Cardiac septum (tissue), 1 donor: Measurements from ENCODE around the gene FBXW7. TPM values are rescaled to one million over a fixed set of nuclear protein-coding genes. Genes with fewer than 3 reads are reported as not detected.

ENCODE experiments used
- DNase-seq: peaks from one replicate; pipeline ENCODE4 v3.0.0-alpha.2; 2020; ENCODE audit warnings: low spot score
- intact Hi-C: fragments of 100-400 bp; cut with DNase I; formaldehyde crosslinking; loops from one replicate; pipeline ENCODE4 v1.14.0; 2022
- long read RNA-seq: library from polyadenylated mRNA; unstranded; transcript quantifications from one replicate; pipeline ENCODE4 v2.0.0, GENCODE V29; 2021
- total RNA-seq: library from RNA; stranded (reverse); fragmentation: NEBNext Ultra II Directional; extraction: Animal tissue kit (Norgen Biotek cat#: 25700); gene quantifications from one replicate; pipeline ENCODE4 v1.2.1, GENCODE V29; 2021
- donor health status: DM: no; HTN: no; CAD: no.

FBXW7 gene
- 65.5 TPM for total RNA-seq
- long read RNA-seq, full-length matches to known transcripts = 48 of 74 reads
- long read RNA-seq, partial matches to known transcripts = 5 of 74 reads
- long read RNA-seq, other reads (novel, unspliced or antisense) = 21 of 74 reads

GRCh38 chr4:152535903-152536544, at the start of gene FBXW7:
FBXW7 (minus strand) TSS chr4:152536092; CDS start chr4:152411803, 124,289 bp downstream.
- intact Hi-C loops = no loop called here
- peak; percentile 100 for DNase-seq

GRCh38 chr4:152585023-152585441, 49.1 kb upstream of the FBXW7 start:
- DNase-seq = no peak
- intact Hi-C loops = no loop called here

- intact Hi-C loops = no loop called here
- no peak for DNase-seq
Measured at GRCh38 chr4:152581536-152582160, 45.8 kb upstream of the FBXW7 start.

- intact Hi-C loops = no loop called here
- DNase-seq = no peak
Measured at GRCh38 chr4:152579916-152580315, 44.0 kb upstream of the FBXW7 start.

- no peak for DNase-seq
- intact Hi-C loops = no loop called here
Measured at GRCh38 chr4:152579107-152579764, 43.3 kb upstream of the FBXW7 start.

- DNase-seq = no peak
- intact Hi-C loops = no loop called here
Measured at GRCh38 chr4:152578670-152579069, 42.8 kb upstream of the FBXW7 start.

- intact Hi-C loops = no loop called here
- DNase-seq = no peak
Measured at GRCh38 chr4:152577708-152578396, 42.0 kb upstream of the FBXW7 start.

GRCh38 chr4:152575533-152575932, 39.6 kb upstream of the FBXW7 start:
- intact Hi-C loops = no loop called here
- no peak for DNase-seq

- intact Hi-C loops = no loop called here
- no peak for DNase-seq
Measured at GRCh38 chr4:152573861-152574260, 38.0 kb upstream of the FBXW7 start.

GRCh38 chr4:152572417-152573086, 36.7 kb upstream of the FBXW7 start:
- intact Hi-C loops = no loop called here
- no peak for DNase-seq

- DNase-seq = no peak
- intact Hi-C loops = no loop called here
Measured at GRCh38 chr4:152571770-152572169, 35.9 kb upstream of the FBXW7 start.

GRCh38 chr4:152571296-152571695, 35.4 kb upstream of the FBXW7 start:
- DNase-seq = no peak
- intact Hi-C loops = no loop called here

GRCh38 chr4:152565333-152565732, 29.4 kb upstream of the FBXW7 start:
- DNase-seq = no peak
- intact Hi-C loops = no loop called here

GRCh38 chr4:152564336-152564735, 28.4 kb upstream of the FBXW7 start:
- DNase-seq = no peak
- intact Hi-C loops = no loop called here

- DNase-seq = no peak
- intact Hi-C loops = no loop called here
Measured at GRCh38 chr4:152563209-152563608, 27.3 kb upstream of the FBXW7 start.

GRCh38 chr4:152559641-152560040, 23.7 kb upstream of the FBXW7 start:
- DNase-seq = no peak
- intact Hi-C loops = no loop called here

GRCh38 chr4:152558396-152558795, 22.5 kb upstream of the FBXW7 start:
- no peak for DNase-seq
- intact Hi-C loops = no loop called here

GRCh38 chr4:152556834-152557233, 20.9 kb upstream of the FBXW7 start:
- intact Hi-C loops = no loop called here
- DNase-seq = no peak

GRCh38 chr4:152556283-152556682, 20.4 kb upstream of the FBXW7 start:
- intact Hi-C loops = no loop called here
- DNase-seq = no peak

- intact Hi-C loops = no loop called here
- DNase-seq = no peak
Measured at GRCh38 chr4:152554742-152555141, 18.9 kb upstream of the FBXW7 start.
